ENCODE measurements around the gene UMAD1.

The UMAD1 gene

GRCh38 chr7:7640221-7641128 lies at the start of gene UMAD1:
UMAD1 (plus strand) TSS chr7:7640752; CDS start chr7:7673372, 32,620 bp downstream.
- H3K4me3 ChIP-seq (ENCODE audit: low read depth, low read length) = peak within 1 kb of the TSS; percentile 97

- no peak overlapping the region for H3K4me3 ChIP-seq (ENCODE audit: low read depth, low read length)
Measured at GRCh38 chr7:7595451-7595850, 45.1 kb upstream of the UMAD1 start.

- H3K4me3 ChIP-seq (ENCODE audit: low read depth, low read length) = no peak overlapping the region
Measured at GRCh38 chr7:7596176-7596575, 44.4 kb upstream of the UMAD1 start.

GRCh38 chr7:7607010-7607409 lies 33.5 kb upstream of the UMAD1 start:
- no peak overlapping the region for H3K4me3 ChIP-seq (ENCODE audit: low read depth, low read length)

- H3K4me3 ChIP-seq (ENCODE audit: low read depth, low read length) = no peak overlapping the region
Measured at GRCh38 chr7:7609330-7609729, 31.2 kb upstream of the UMAD1 start.

- no peak overlapping the region for H3K4me3 ChIP-seq (ENCODE audit: low read depth, low read length)
Measured at GRCh38 chr7:7612519-7612918, 28.0 kb upstream of the UMAD1 start.

GRCh38 chr7:7613210-7613609 lies 27.3 kb upstream of the UMAD1 start:
- H3K4me3 ChIP-seq (ENCODE audit: low read depth, low read length) = no peak overlapping the region

GRCh38 chr7:7614018-7614741 lies 26.4 kb upstream of the UMAD1 start:
- H3K4me3 ChIP-seq (ENCODE audit: low read depth, low read length) = no peak overlapping the region

GRCh38 chr7:7617550-7617949 lies 23.0 kb upstream of the UMAD1 start:
- no peak overlapping the region for H3K4me3 ChIP-seq (ENCODE audit: low read depth, low read length)

GRCh38 chr7:7618410-7618809 lies 22.1 kb upstream of the UMAD1 start:
- no peak overlapping the region for H3K4me3 ChIP-seq (ENCODE audit: low read depth, low read length)

- no peak overlapping the region for H3K4me3 ChIP-seq (ENCODE audit: low read depth, low read length)
Measured at GRCh38 chr7:7620236-7620635, 20.3 kb upstream of the UMAD1 start.

GRCh38 chr7:7620644-7621210 lies 19.8 kb upstream of the UMAD1 start:
- no peak overlapping the region for H3K4me3 ChIP-seq (ENCODE audit: low read depth, low read length)

GRCh38 chr7:7628476-7628875 lies 12.1 kb upstream of the UMAD1 start:
- no peak overlapping the region for H3K4me3 ChIP-seq (ENCODE audit: low read depth, low read length)

- no peak overlapping the region for H3K4me3 ChIP-seq (ENCODE audit: low read depth, low read length)
Measured at GRCh38 chr7:7630626-7631329, 9.8 kb upstream of the UMAD1 start.

GRCh38 chr7:7639421-7639820 lies 1.1 kb upstream of the UMAD1 start:
- H3K4me3 ChIP-seq (ENCODE audit: low read depth, low read length) = peak overlapping the region; percentile 94

- H3K4me3 ChIP-seq (ENCODE audit: low read depth, low read length) = peak overlapping the region; percentile 94
Measured at GRCh38 chr7:7639847-7640220, 718 bp upstream of the UMAD1 start.

- H3K4me3 ChIP-seq (ENCODE audit: low read depth, low read length) = peak overlapping the region; percentile 97
Measured at GRCh38 chr7:7641129-7641663, 644 bp downstream of the UMAD1 start.

GRCh38 chr7:7642081-7642480 lies 1.5 kb downstream of the UMAD1 start:
- H3K4me3 ChIP-seq (ENCODE audit: low read depth, low read length) = no peak overlapping the region

GRCh38 chr7:7647495-7648036 lies 7.0 kb downstream of the UMAD1 start:
- H3K4me3 ChIP-seq (ENCODE audit: low read depth, low read length) = no peak overlapping the region

- no peak overlapping the region for H3K4me3 ChIP-seq (ENCODE audit: low read depth, low read length)
Measured at GRCh38 chr7:7650682-7651206, 10.2 kb downstream of the UMAD1 start.

Data from iPS-11a (cell line).